ENCODE data around the gene COMTD1.

The COMTD1 gene

GRCh38 chr10:75209086-75209920, 26.5 kb downstream of the COMTD1 start:
- no peaks in the 10 kb centered on the region for H3F3A ChIP-seq (ENCODE audit: insufficient read depth)
- TF ChIP-seq, protein P1, sequence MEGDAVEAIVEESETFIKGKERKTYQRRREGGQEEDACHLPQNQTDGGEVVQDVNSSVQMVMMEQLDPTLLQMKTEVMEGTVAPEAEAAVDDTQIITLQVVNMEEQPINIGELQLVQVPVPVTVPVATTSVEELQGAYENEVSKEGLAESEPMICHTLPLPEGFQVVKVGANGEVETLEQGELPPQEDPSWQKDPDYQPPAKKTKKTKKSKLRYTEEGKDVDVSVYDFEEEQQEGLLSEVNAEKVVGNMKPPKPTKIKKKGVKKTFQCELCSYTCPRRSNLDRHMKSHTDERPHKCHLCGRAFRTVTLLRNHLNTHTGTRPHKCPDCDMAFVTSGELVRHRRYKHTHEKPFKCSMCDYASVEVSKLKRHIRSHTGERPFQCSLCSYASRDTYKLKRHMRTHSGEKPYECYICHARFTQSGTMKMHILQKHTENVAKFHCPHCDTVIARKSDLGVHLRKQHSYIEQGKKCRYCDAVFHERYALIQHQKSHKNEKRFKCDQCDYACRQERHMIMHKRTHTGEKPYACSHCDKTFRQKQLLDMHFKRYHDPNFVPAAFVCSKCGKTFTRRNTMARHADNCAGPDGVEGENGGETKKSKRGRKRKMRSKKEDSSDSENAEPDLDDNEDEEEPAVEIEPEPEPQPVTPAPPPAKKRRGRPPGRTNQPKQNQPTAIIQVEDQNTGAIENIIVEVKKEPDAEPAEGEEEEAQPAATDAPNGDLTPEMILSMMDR (IDR thresholded peaks at IDR 0.05; ENCODE audit: insufficient read depth, low read length, poor library complexity, severe bottlenecking) = no peak
- no peak for TF ChIP-seq EZH2phosphoT487 (conservative IDR thresholded peaks at IDR 0.05; ENCODE audit: low read length)
- H3K4me2 ChIP-seq (ENCODE audit: low read depth, low read length, poor library complexity, severe bottlenecking) = peak overlapping the region; percentile 96
- no peaks in the 10 kb centered on the region; the same call in 1 of the 2 replicates for H4K20me1 ChIP-seq (ENCODE audit: low read depth, low read length)
- H3K27ac ChIP-seq (ENCODE audit: low read depth, low read length) = peak overlapping the region; percentile 83
- H2AFZ ChIP-seq (ENCODE audit: low read depth, low read length, severe bottlenecking) = peak overlapping the region; percentile 97
- H3K4me3 ChIP-seq (ENCODE audit: insufficient read depth, low read length, poor library complexity, severe bottlenecking) = peak overlapping the region; percentile 98
- peaks cover 17% of the 10 kb centered on the region for H3K36me3 ChIP-seq (ENCODE audit: low read length)
- H3K9me3 ChIP-seq (ENCODE audit: insufficient read depth, low read length) = no peaks in the 10 kb centered on the region
- no peaks in the 10 kb centered on the region for H3K27me3 ChIP-seq (ENCODE audit: low read length)
- no peaks in the 10 kb centered on the region for H3K9me2 ChIP-seq (replicated peaks; ENCODE audit: insufficient read depth, low read length)
- peaks cover 35% of the 10 kb centered on the region for H3K79me2 ChIP-seq (ENCODE audit: insufficient read depth, low read length)
- H3K9ac ChIP-seq (ENCODE audit: low read length) = peak overlapping the region; percentile 99

DNA sequence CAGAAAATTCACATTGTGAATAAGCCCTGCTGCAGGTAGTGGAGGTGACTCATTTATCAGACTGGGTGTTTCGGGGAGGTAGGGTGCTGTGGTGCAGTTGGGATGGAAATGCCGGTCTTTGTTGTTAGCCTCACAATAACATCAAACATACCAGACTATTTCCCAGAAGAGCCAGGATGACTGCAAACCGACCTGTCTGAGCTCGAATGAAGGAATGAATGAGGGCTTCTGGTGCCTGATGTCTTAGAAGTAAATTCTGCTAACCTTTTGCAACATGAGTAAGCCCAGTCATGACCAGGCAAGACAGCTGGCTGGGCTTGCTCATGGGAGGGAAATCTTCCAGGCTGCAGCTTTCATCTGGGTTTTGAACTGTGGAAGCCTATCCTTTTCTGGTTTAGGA, 27.6 kb downstream of the COMTD1 start:
- Histone ChIP-seq H3K9me2 (replicated peaks; ENCODE audit: insufficient read depth, low read length) (no peaks in the 10 kb centered on the region), H3K27ac (ENCODE audit: low read depth, low read length) (no peak overlapping the region), H3K36me3 (ENCODE audit: low read length) (peaks cover 10% of the 10 kb centered on the region), H3K9ac (ENCODE audit: low read length) (no peak overlapping the region), H3K79me2 (ENCODE audit: insufficient read depth, low read length) (peaks cover 26% of the 10 kb centered on the region), H3K4me3 (ENCODE audit: insufficient read depth, low read length, poor library complexity, severe bottlenecking) (no peak overlapping the region), H3K27me3 (ENCODE audit: low read length) (no peaks in the 10 kb centered on the region), H3K4me2 (ENCODE audit: low read depth, low read length, poor library complexity, severe bottlenecking) (no peak overlapping the region), H3K9me3 (ENCODE audit: insufficient read depth, low read length) (no peaks in the 10 kb centered on the region), H4K20me1 (ENCODE audit: low read depth, low read length) (no peaks in the 10 kb centered on the region; the same call in 1 of the 2 replicates), H3F3A (ENCODE audit: insufficient read depth) (no peaks in the 10 kb centered on the region), H2AFZ (ENCODE audit: low read depth, low read length, severe bottlenecking) (no peak overlapping the region)
- TF ChIP-seq EZH2phosphoT487 (conservative IDR thresholded peaks at IDR 0.05; ENCODE audit: low read length) = no peak
- TF ChIP-seq, protein P1 (IDR thresholded peaks at IDR 0.05; ENCODE audit: insufficient read depth, low read length, poor library complexity, severe bottlenecking) = no peak

- Histone ChIP-seq H4K20me1 (ENCODE audit: low read depth, low read length) (no peaks in the 10 kb centered on the region; the same call in 1 of the 2 replicates), H3K9ac (ENCODE audit: low read length) (no peak overlapping the region), H2AFZ (ENCODE audit: low read depth, low read length, severe bottlenecking) (no peak overlapping the region), H3K36me3 (ENCODE audit: low read length) (peaks cover 6% of the 10 kb centered on the region), H3K4me3 (ENCODE audit: insufficient read depth, low read length, poor library complexity, severe bottlenecking) (no peak overlapping the region), H3K4me2 (ENCODE audit: low read depth, low read length, poor library complexity, severe bottlenecking) (no peak overlapping the region), H3K27me3 (ENCODE audit: low read length) (no peaks in the 10 kb centered on the region), H3K79me2 (ENCODE audit: insufficient read depth, low read length) (peaks cover 22% of the 10 kb centered on the region), H3K27ac (ENCODE audit: low read depth, low read length) (no peak overlapping the region), H3K9me3 (ENCODE audit: insufficient read depth, low read length) (no peaks in the 10 kb centered on the region), H3F3A (ENCODE audit: insufficient read depth) (no peaks in the 10 kb centered on the region), H3K9me2 (replicated peaks; ENCODE audit: insufficient read depth, low read length) (no peaks in the 10 kb centered on the region)
- TF ChIP-seq EZH2phosphoT487 (conservative IDR thresholded peaks at IDR 0.05; ENCODE audit: low read length) = no peak
- TF ChIP-seq, protein P1 (IDR thresholded peaks at IDR 0.05; ENCODE audit: insufficient read depth, low read length, poor library complexity, severe bottlenecking) = no peak
These were observed 28.0 kb downstream of the COMTD1 start for GRCh38 chr10:75207857-75208144.

Data from SU-DHL-6 (cell line).